IPS-18a (cell line): Measurements from ENCODE around the gene GRAMD4.
A peak's percentile ranks its signal among the peaks of the same experiment; 100 is the strongest.

Experiments
- H3K27ac ChIP-seq: one replicate; pipeline ENCODE4 v1.5.1; 2013; ENCODE audit warnings: low read length
- H3K27me3 ChIP-seq: one replicate; pipeline ENCODE4 v1.6.1; 2013; ENCODE audit warnings: mild to moderate bottlenecking, low read length; ENCODE audit not compliant: control insufficient read depth, insufficient read depth
- H3K36me3 ChIP-seq: one replicate; pipeline ENCODE4 v1.6.1; 2013; ENCODE audit warnings: low read depth, low read length; ENCODE audit not compliant: control insufficient read depth
- H3K4me1 ChIP-seq: one replicate; pipeline ENCODE4 v1.6.1; 2013; ENCODE audit warnings: low read depth, low read length; ENCODE audit not compliant: control insufficient read depth
- H3K4me3 ChIP-seq: one replicate; pipeline ENCODE4 v1.5.1; 2013; ENCODE audit warnings: low read length
- H3K9ac ChIP-seq: one replicate; pipeline ENCODE4 v1.6.1; 2013; ENCODE audit warnings: mild to moderate bottlenecking, low read length, moderate library complexity
- H3K9me3 ChIP-seq: one replicate; pipeline ENCODE4 v1.6.1; 2013; ENCODE audit warnings: low read depth, low read length; ENCODE audit not compliant: control insufficient read depth

The GRAMD4 gene

DNA sequence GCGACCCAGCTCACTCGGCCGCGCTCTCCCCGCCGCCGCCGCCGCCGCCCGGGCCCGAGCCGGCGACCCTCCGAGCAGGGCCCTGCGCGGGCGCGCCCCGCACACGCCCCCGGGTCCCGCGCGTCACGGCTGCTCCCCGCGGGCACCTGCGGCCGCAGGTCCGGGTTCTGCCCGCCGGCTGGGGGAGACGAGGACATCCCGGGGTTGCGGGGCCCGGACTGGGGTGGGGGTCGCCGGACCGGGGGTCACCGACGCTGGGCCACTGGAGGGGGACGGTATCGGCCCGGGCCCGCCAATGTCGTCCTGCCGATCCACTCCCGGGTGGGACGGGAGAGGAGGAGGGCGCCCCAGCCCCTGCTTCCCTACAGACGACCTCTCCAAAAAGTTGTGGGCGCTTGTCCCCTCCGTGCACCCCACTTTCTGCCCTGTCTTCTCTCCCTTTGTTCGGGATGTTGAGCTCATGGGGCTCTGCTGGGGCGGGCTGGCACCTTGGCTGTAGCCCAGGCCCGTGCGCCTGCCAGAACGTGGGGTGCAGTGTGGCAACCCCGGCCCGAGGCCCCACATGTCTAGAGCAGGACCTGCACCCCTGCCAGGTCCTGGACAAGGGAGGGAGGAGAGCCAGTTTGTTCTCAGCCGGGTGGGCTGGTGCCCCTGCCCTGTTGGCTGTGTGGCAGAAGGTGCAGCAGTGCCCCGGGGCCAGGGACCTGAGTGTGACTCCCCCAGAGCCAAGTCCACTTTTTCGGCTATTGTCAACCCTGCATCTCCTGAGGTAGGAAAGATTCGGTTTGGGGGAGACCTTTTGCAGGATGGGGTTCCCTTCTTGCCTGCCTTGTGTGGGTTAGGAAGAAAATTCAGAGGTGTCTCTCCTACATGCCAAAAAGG lies 42.6 kb upstream of the GRAMD4 start:
- peaks cover 15% of the 10 kb centered on the region for H3K4me1 ChIP-seq
- no peaks in the 10 kb centered on the region for H3K36me3 ChIP-seq
- H3K9ac ChIP-seq, result no peak overlapping the region
- no peaks in the 10 kb centered on the region for H3K9me3 ChIP-seq
- H3K27ac ChIP-seq, result no peak overlapping the region
- peak overlapping the region; percentile 58 for H3K4me3 ChIP-seq
- peaks cover 18% of the 10 kb centered on the region for H3K27me3 ChIP-seq

- peaks cover 15% of the 10 kb centered on the region for H3K4me1 ChIP-seq
- no peak overlapping the region for H3K9ac ChIP-seq
- peak overlapping the region; percentile 58 for H3K4me3 ChIP-seq
- H3K27ac ChIP-seq, result no peak overlapping the region
- H3K36me3 ChIP-seq, result no peaks in the 10 kb centered on the region
- no peaks in the 10 kb centered on the region for H3K9me3 ChIP-seq
- H3K27me3 ChIP-seq, result peaks cover 18% of the 10 kb centered on the region
Observed at GRCh38 chr22:46578251-46578823, 41.8 kb upstream of the GRAMD4 start.

DNA sequence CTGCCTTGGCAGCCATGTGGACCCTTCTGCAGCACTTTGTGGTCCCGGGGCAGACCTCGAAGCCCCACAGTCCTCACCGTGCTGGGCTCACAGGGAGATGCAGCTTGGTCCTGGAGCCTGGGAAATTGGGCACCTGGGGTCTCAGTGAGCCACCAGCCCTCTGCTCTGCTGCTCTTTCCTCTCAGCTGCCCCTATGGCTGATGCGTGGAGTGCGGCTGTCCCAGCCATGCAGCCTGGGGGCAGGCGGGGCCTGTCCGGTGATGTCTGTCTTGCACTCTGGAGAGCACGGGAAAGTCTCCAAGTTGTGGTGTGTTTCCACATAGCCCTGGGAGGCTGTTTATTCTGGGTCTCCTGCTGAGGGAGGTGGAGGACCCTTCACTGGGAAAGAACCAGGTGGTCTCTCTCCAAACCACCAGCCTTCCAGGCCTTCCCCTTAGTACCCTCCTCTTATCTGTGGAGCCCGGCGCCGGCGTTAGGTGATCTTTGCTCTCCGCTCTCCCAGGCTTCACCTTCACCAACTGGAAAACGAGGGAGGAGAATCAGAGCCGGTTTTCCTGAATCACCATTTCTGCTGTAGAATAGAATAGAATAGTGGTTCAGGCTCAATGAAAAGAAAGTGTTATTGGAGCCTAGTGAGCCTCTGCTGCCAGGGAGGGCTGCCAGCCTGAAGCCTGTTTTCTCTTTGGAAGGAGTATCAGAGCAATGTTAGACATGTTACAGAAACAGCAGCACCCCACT lies 41.2 kb upstream of the GRAMD4 start:
- H3K36me3 ChIP-seq, result no peaks in the 10 kb centered on the region
- no peaks in the 10 kb centered on the region for H3K9me3 ChIP-seq
- peaks cover 21% of the 10 kb centered on the region for H3K27me3 ChIP-seq
- no peak overlapping the region for H3K27ac ChIP-seq
- peaks cover 17% of the 10 kb centered on the region for H3K4me1 ChIP-seq
- no peak overlapping the region for H3K9ac ChIP-seq
- no peak overlapping the region for H3K4me3 ChIP-seq

DNA sequence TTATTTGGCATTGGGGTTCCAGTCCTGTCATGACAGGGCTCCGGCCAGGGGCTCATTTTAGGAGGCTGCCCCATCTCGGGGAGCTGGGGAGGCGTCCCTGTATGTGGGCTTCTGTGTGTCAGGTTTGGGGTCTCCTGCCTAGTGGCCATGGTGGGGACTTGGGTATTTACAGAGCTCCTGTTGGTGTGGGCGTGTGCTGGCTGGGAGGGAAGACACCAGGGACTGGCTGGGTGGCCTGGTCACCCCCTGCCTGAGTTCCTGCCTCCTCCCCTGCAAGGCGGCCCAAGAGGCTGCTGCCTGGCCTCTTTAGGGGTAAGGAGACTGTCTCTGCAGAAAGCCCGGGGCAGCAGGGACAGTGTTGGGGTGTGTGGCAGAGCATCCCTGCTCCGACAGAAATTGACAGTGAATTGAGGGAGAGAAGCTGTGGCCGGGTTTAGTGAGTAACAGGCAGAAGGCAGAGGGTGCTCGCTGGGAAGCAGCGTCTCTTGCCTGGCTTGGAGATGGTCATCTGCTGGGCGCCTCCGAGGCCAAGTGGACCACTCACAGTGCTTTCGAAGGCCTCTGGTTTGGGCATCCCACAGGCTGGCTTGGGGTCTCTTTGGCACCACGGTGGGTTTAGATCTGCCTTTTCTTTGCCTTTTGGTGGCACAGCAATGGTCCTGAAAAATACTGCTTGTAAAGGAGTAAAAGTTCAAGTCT lies 40.3 kb upstream of the GRAMD4 start:
- Histone ChIP-seq H3K36me3 (no peaks in the 10 kb centered on the region), H3K4me3 (no peak overlapping the region), H3K9me3 (no peaks in the 10 kb centered on the region), H3K27me3 (peaks cover 29% of the 10 kb centered on the region), H3K4me1 (peaks cover 26% of the 10 kb centered on the region), H3K27ac (no peak overlapping the region), H3K9ac (no peak overlapping the region)

GRCh38 chr22:46580940-46581537 lies 39.1 kb upstream of the GRAMD4 start:
- H3K4me1 ChIP-seq, result peaks cover 21% of the 10 kb centered on the region
- H3K9ac ChIP-seq, result no peak overlapping the region
- no peaks in the 10 kb centered on the region for H3K9me3 ChIP-seq
- H3K27ac ChIP-seq, result no peak overlapping the region
- H3K4me3 ChIP-seq, result no peak overlapping the region
- H3K36me3 ChIP-seq, result no peaks in the 10 kb centered on the region
- peaks cover 27% of the 10 kb centered on the region for H3K27me3 ChIP-seq

GRCh38 chr22:46581538-46582244 lies 38.5 kb upstream of the GRAMD4 start:
- Histone ChIP-seq H3K27me3 (peaks cover 27% of the 10 kb centered on the region), H3K4me1 (peaks cover 17% of the 10 kb centered on the region), H3K9me3 (no peaks in the 10 kb centered on the region), H3K36me3 (no peaks in the 10 kb centered on the region), H3K27ac (no peak overlapping the region), H3K9ac (no peak overlapping the region), H3K4me3 (no peak overlapping the region)

DNA sequence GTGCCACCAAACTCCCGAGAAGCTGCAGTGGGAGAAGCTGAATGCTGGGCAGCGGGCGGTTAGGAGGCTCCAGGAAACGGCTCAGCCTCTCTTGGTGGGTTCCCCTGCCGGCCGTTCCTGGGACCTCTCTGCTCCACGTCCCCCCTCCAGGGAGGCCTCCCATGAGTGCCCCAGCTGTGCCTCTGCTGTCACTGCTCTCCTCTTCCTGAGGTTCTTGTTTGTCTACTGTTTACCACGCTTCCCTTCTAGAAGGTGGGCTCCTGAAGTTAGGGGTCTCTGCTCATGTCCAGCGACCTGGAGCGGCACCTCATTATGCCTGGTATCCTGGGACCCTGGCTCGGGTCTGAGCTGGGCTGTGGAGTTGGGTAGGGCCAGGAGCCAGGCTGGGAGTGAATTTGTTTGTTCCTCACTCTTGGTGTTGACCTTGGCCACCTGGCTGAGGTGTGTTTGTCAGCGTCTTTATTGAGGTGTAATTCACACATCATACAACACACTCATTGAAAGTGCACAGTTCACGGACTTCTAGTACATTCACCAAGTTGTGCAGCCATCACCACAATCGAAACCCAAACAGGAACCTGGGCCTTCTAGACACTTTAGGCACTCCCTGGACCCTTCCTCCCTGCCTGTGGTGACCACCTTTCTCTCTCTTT lies 37.8 kb upstream of the GRAMD4 start:
- Histone ChIP-seq H3K9me3 (no peaks in the 10 kb centered on the region), H3K27me3 (peaks cover 27% of the 10 kb centered on the region), H3K36me3 (no peaks in the 10 kb centered on the region), H3K4me3 (no peak overlapping the region), H3K4me1 (peaks cover 17% of the 10 kb centered on the region), H3K9ac (no peak overlapping the region), H3K27ac (no peak overlapping the region)

DNA sequence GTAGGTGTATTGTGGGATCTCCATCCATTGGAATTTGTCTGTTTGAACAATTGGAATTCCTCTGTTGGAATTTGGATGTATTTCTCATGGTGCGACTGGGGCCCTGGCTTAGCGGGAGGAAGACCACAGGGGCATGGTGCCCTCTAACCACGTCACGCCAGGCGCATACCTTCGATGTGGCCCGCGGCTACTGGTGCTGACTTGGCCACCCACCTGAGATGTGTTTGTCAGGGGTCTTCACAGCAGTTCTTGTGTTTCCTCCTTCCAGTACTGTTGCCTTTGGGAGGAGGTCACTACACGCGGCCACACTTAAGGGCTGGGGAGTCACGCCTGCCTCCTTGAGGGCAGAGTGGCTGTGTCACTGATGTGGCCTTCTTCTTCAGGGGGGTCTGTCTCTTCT lies 36.6 kb upstream of the GRAMD4 start:
- Histone ChIP-seq H3K4me1 (peaks cover 15% of the 10 kb centered on the region), H3K36me3 (no peaks in the 10 kb centered on the region)

GRCh38 chr22:46584081-46584921 lies 35.9 kb upstream of the GRAMD4 start:
- Histone ChIP-seq H3K4me3 (peak overlapping the region; percentile 24), H3K9me3 (no peaks in the 10 kb centered on the region), H3K4me1 (peaks cover 15% of the 10 kb centered on the region), H3K27ac (no peak overlapping the region), H3K9ac (no peak overlapping the region), H3K27me3 (peaks cover 13% of the 10 kb centered on the region), H3K36me3 (no peaks in the 10 kb centered on the region)

More for the DNA sequence above, 36.6 kb upstream of the GRAMD4 start:
- Histone ChIP-seq H3K9ac (no peak overlapping the region), H3K4me3 (no peak overlapping the region), H3K27me3 (peaks cover 15% of the 10 kb centered on the region), H3K9me3 (no peaks in the 10 kb centered on the region), H3K27ac (no peak overlapping the region)
